Heart left ventricle (tissue), 16 donors: ENCODE measurements around the gene LDAH. TPM values are rescaled to one million over a fixed set of nuclear protein-coding genes. Genes with fewer than 3 reads are reported as not detected.
"Not testable (repeated sequence)": the region's sequence is repeated elsewhere in the genome, so short reads cannot be mapped to it uniquely, and the experiment has no call there.

Experiments used
- ATAC-seq, 4 donors: fragments of 200-7000 bp; cut with Tn5 transposase; one replicate each; pipeline ENCODE4 v1.9.1; 2020 to 2022; ENCODE audit warnings: moderate library complexity in 4 of 4, mild to moderate bottlenecking in 3 of 4, moderate number of reproducible peaks in 1 of 4
- DNase-seq, 5 donors: peaks; one replicate each; pipeline ENCODE4 v3.0.0-alpha.2; 2020
- H3K27ac ChIP-seq, 12 donors: fragments of 200-600 bp; sonication (generic) in 4 of 12; one replicate each; pipeline versions ENCODE4 v1.5.0 to v1.8.0; 2016 to 2022; ENCODE audit warnings: mild to moderate bottlenecking in 2 of 12
- H3K27me3 ChIP-seq, 9 donors: fragments of 200-600 bp; sonication (generic) in 2 of 9; one replicate each; pipeline versions ENCODE4 v1.5.1 to v1.8.0; 2016 to 2022; ENCODE audit warnings: mild to moderate bottlenecking in 3 of 9
- H3K36me3 ChIP-seq, 9 donors: fragments of 200-600 bp; sonication (generic) in 2 of 9; one replicate each; pipeline versions ENCODE4 v1.5.0 to v1.8.0; 2018 to 2022; ENCODE audit warnings: mild to moderate bottlenecking in 2 of 9
- H3K4me1 ChIP-seq, 12 donors: fragments of 200-600 bp; sonication (generic) in 4 of 12; one replicate each; pipeline versions ENCODE4 v1.5.0 to v1.8.0; 2016 to 2022; ENCODE audit warnings: mild to moderate bottlenecking in 3 of 12
- H3K4me3 ChIP-seq, 12 donors: fragments of 200-600 bp; sonication (generic) in 4 of 12; one replicate each; pipeline versions ENCODE4 v1.5.0 to v1.8.0; 2017 to 2022; ENCODE audit warnings: mild to moderate bottlenecking in 9 of 12, moderate library complexity in 4 of 12
- H3K9me3 ChIP-seq, 12 donors: fragments of 200-600 bp; sonication (generic) in 4 of 12; one replicate each; pipeline versions ENCODE4 v1.5.0 to v1.8.0; 2016 to 2022; ENCODE audit warnings: mild to moderate bottlenecking in 1 of 12
- CTCF ChIP-seq, 12 donors: fragments of 200-600 bp; sonication (generic) in 4 of 12; IDR thresholded peaks; one replicate each; pipeline versions ENCODE4 v1.5.0 to v1.8.0; 2018 to 2022; ENCODE audit warnings: antibody characterized with exemption in 12 of 12, mild to moderate bottlenecking in 5 of 12
- POLR2A ChIP-seq, 2 donors: fragments of 450-650 bp; IDR thresholded peaks; one replicate each; pipeline ENCODE4 v1.6.1; 2017; ENCODE audit warnings: antibody characterized with exemption in 2 of 2, mild to moderate bottlenecking in 2 of 2, moderate library complexity in 2 of 2
- WGBS, 4 donors: extraction: QIAGEN DNeasy Blood & Tissue Kit in 2 of 4; methylation state at CpG; one replicate each; pipeline versions ENCODE4 v1.1.5 to v1.1.7; 2013 to 2018; 5-methylcytosine and 5-hydroxymethylcytosine counted together
- intact Hi-C, 10 donors: fragments of 100-400 bp; cut with DNase I; formaldehyde crosslinking; loops; one replicate each; pipeline versions ENCODE4 v1.11.1 to v1.14.2; 2022
- polyA plus RNA-seq, 2 donors: library from polyadenylated mRNA; stranded (reverse); fragments of 200-250 nt; gene quantifications; one replicate each; pipeline ENCODE4 v1.2.3, GENCODE V29; 2013
- total RNA-seq, 9 donors: library from RNA; depleted of rRNA in 2 of 9; stranded (reverse); fragments of >200 nt in 2 of 9; fragmentation: NEBNext Ultra II Directional in 3 of 9; extraction: Animal tissue kit (Norgen Biotek cat#: 25700) in 3 of 9; gene quantifications; one replicate each; pipeline versions ENCODE4 v1.1.0 to v1.2.4, GENCODE V29; 2016 to 2023
- donor health status: ischemic (EF 13 %, LVEDD 7.1; RV severe dilation, severe dysfunction).
- donor health status: healthy with polysubstance abuse.
- donor health status: DM: no; HTN: yes; CAD: no.
- donor health status: DM: no; HTN: no; CAD: no.
- donor health status: ischemic (EF 25% LVEDD 6.9; RV normal size, moderate dysfunction).
- donor health status: ischemic (EF 25% LVEDD 5.7; RV mildly dilated, moderate dysfunction).
- donor health status: healthy.
- donor health status: DM: yes; HTN: yes; CAD: no.
- donor health status: ischemic (EF 35%, LVEDD 5.7; RV mildly dilated, moderate dysfunction).
- donor health status: nonischemic (EF 11% LVEDD 7.7; RV severe dilation, severe dysfunction).
- donor health status: DM: yes; HTN: yes; CAD: no.
- donor health status: PGD.
- donor health status: ischemic (EF 29% LVEDD 5.4; RV normal size, mild dysfunction).
- donor health status: nonischemic (EF 23%, LVEDD 6.1; RV moderate dilation, normal function).

LDAH gene
- total and polyA plus RNA-seq, 11 donors: 2.2 to 13.2 (median 6.7) TPM

GRCh38 chr2:20722592-20723240 is 100.2 kb downstream of the LDAH start:
- intact Hi-C loops: no loop called here
- H3K4me1 ChIP-seq: peaks cover 0 to 1% (median 0%) of the 10 kb centered on the region in 12 donors

GRCh38 chr2:20717641-20718040 is 105.3 kb downstream of the LDAH start:
- intact Hi-C loops: no loop called here
- WGBS, 4 donors: 70 to 76% (median 73%) methylated on average over 1 of the region's 1 CpG

More at GRCh38 chr2:20722592-20723240, 100.2 kb downstream of the LDAH start:
- Histone ChIP-seq H3K27me3 (no peaks in the 10 kb centered on the region), H3K4me3 (no peak overlapping the region), H3K9me3 (peaks cover 0 to 32% (median 5%) of the 10 kb centered on the region in 12 donors), H3K27ac (no peak overlapping the region), H3K36me3 (no peaks in the 10 kb centered on the region)
- ATAC-seq (no peak), DNase-seq (no peak)
- WGBS, 4 donors: 94 to 100% (median 98%) methylated on average over 1 of the region's 1 CpG
- TF ChIP-seq POLR2A (IDR thresholded peaks at IDR 0.05) (no peak), CTCF (IDR thresholded peaks at IDR 0.05) (no peak)

GRCh38 chr2:20716164-20716563 is 106.7 kb downstream of the LDAH start:
- peaks cover 0 to 51% (median 5%) of the 10 kb centered on the region in 12 donors for H3K9me3 ChIP-seq
- intact Hi-C loops, H3K36me3 ChIP-seq, H3K27me3 ChIP-seq, H3K27ac ChIP-seq, DNase-seq, H3K4me1 ChIP-seq, ATAC-seq, H3K4me3 ChIP-seq: not testable (repeated sequence)
- WGBS, 4 donors: 93 to 99% (median 97%) methylated on average over 3 of the region's 3 CpGs

More at GRCh38 chr2:20717641-20718040, 105.3 kb downstream of the LDAH start:
- no peak overlapping the region for H3K4me3 ChIP-seq
- H3K27me3 ChIP-seq: no peaks in the 10 kb centered on the region
- ATAC-seq (no peak), DNase-seq (no peak)
- peaks cover 0 to 51% (median 5%) of the 10 kb centered on the region in 12 donors for H3K9me3 ChIP-seq
- no peaks in the 10 kb centered on the region for H3K36me3 ChIP-seq
- no peaks in the 10 kb centered on the region for H3K4me1 ChIP-seq
- no peak for TF ChIP-seq POLR2A (IDR thresholded peaks at IDR 0.05)
- TF ChIP-seq CTCF (IDR thresholded peaks at IDR 0.05): no peak
- no peak overlapping the region for H3K27ac ChIP-seq

GRCh38 chr2:20714412-20714811 is 108.5 kb downstream of the LDAH start:
- H3K36me3 ChIP-seq, H3K27me3 ChIP-seq, ATAC-seq, H3K4me1 ChIP-seq, intact Hi-C loops, H3K4me3 ChIP-seq, H3K27ac ChIP-seq, DNase-seq: not testable (repeated sequence)
- peaks cover 0 to 35% (median 3%) of the 10 kb centered on the region in 12 donors for H3K9me3 ChIP-seq
- 91 to 96% (median 95%) methylated on average over 2 of the region's 2 CpGs for WGBS, 4 donors

GRCh38 chr2:20713585-20713984 is 109.3 kb downstream of the LDAH start:
- ATAC-seq, H3K4me1 ChIP-seq, H3K36me3 ChIP-seq, DNase-seq, intact Hi-C loops, H3K27me3 ChIP-seq, H3K4me3 ChIP-seq, H3K27ac ChIP-seq: not testable (repeated sequence)
- peaks cover 0 to 28% (median 1%) of the 10 kb centered on the region in 12 donors for H3K9me3 ChIP-seq
- WGBS, 4 donors: 91 to 96% (median 93%) methylated on average over 3 of the region's 3 CpGs

- H3K27ac ChIP-seq, H3K27me3 ChIP-seq, H3K4me1 ChIP-seq, ATAC-seq, H3K4me3 ChIP-seq, H3K36me3 ChIP-seq, intact Hi-C loops, H3K9me3 ChIP-seq, DNase-seq: not testable (repeated sequence)
- WGBS, 4 donors: 97 to 99% (median 98%) methylated on average over 7 of the region's 7 CpGs
These were observed 111.3 kb downstream of the LDAH start for GRCh38 chr2:20711641-20712040.
